ENCODE data around the gene C5AR1.
"Not testable (repeated sequence)": the region's sequence is repeated elsewhere in the genome, so short reads cannot be mapped to it uniquely, and the experiment has no call there.

The C5AR1 gene

GRCh38 chr19:47365455-47365854 lies 55.8 kb downstream of the C5AR1 start:
- DNase-seq (ENCODE audit: low read depth): not testable (repeated sequence)

GRCh38 chr19:47370045-47370611 lies 60.5 kb downstream of the C5AR1 start:
- no peak for DNase-seq (ENCODE audit: low read depth)

GRCh38 chr19:47371261-47371660 lies 61.6 kb downstream of the C5AR1 start:
- DNase-seq (ENCODE audit: low read depth): no peak

Data from T-helper 22 cell (primary cell).